CD4-positive, alpha-beta T cell treated with Interleukin-6 at 100 ng/mL for 8 hours (primary cell): Measurements from ENCODE around the gene HDAC5.
"Not testable (repeated sequence)": the region's sequence is repeated elsewhere in the genome, so short reads cannot be mapped to it uniquely, and the experiment has no call there.

Experiments
- DNase-seq: peaks from one replicate; pipeline ENCODE4 v3.0.0-alpha.2; 2020; ENCODE audit warnings: mixed read lengths, low spot score

The HDAC5 gene

GRCh38 chr17:44110823-44111633 lies 12.4 kb downstream of the HDAC5 start:
- peak; percentile 58 for DNase-seq

GRCh38 chr17:44110011-44110686 lies 13.3 kb downstream of the HDAC5 start:
- DNase-seq = no peak

GRCh38 chr17:44109312-44109630 lies 14.2 kb downstream of the HDAC5 start:
- no peak for DNase-seq

GRCh38 chr17:44108440-44109311 lies 14.8 kb downstream of the HDAC5 start:
- no peak for DNase-seq

- DNase-seq = no peak
Measured at GRCh38 chr17:44106801-44107200, 16.6 kb downstream of the HDAC5 start.

GRCh38 chr17:44105941-44106340 lies 17.5 kb downstream of the HDAC5 start:
- no peak for DNase-seq

GRCh38 chr17:44105483-44105882 lies 18.0 kb downstream of the HDAC5 start:
- no peak for DNase-seq

GRCh38 chr17:44102849-44103622 lies 20.4 kb downstream of the HDAC5 start:
- no peak for DNase-seq

GRCh38 chr17:44101858-44102257 lies 21.6 kb downstream of the HDAC5 start:
- not testable (repeated sequence) for DNase-seq

- DNase-seq = no peak
Measured at GRCh38 chr17:44097110-44097958, 26.1 kb downstream of the HDAC5 start.

GRCh38 chr17:44095647-44096496 lies 27.6 kb downstream of the HDAC5 start:
- DNase-seq = no peak

- no peak for DNase-seq
Measured at GRCh38 chr17:44095388-44095646, 28.1 kb downstream of the HDAC5 start.

- no peak for DNase-seq
Measured at GRCh38 chr17:44094701-44095387, 28.6 kb downstream of the HDAC5 start.

GRCh38 chr17:44093231-44093900 lies 30.1 kb downstream of the HDAC5 start:
- no peak for DNase-seq

- no peak for DNase-seq
Measured at GRCh38 chr17:44092051-44092450, 31.4 kb downstream of the HDAC5 start.

GRCh38 chr17:44091200-44091997 lies 32.0 kb downstream of the HDAC5 start:
- no peak for DNase-seq

GRCh38 chr17:44088254-44088653 lies 35.2 kb downstream of the HDAC5 start:
- no peak for DNase-seq

GRCh38 chr17:44087319-44087718 lies 36.1 kb downstream of the HDAC5 start:
- no peak for DNase-seq
